HG03575 (cell line): ENCODE results near the gene DPP6.

Experiments used
- ATAC-seq: cut with Tn5 transposase; IDR thresholded peaks from one replicate; pipeline ENCODE4 v1.9.1; 2021; ENCODE audit not compliant: unreplicated experiment, insufficient number of reproducible peaks, low FRiP score; ENCODE audit errors: extremely low read depth

The DPP6 gene

GRCh38 chr7:154304740-154305700 is 252.8 kb downstream of the DPP6 start:
- ATAC-seq, result no peak

- ATAC-seq, result no peak
Measured at GRCh38 chr7:154306036-154306435, 253.8 kb downstream of the DPP6 start.

- no peak for ATAC-seq
Measured at GRCh38 chr7:154308928-154309327, 256.7 kb downstream of the DPP6 start.

GRCh38 chr7:154310114-154310513 is 257.9 kb downstream of the DPP6 start:
- no peak for ATAC-seq

GRCh38 chr7:154324196-154324595 is 272.0 kb downstream of the DPP6 start:
- no peak for ATAC-seq

GRCh38 chr7:154326421-154326820 is 274.2 kb downstream of the DPP6 start:
- no peak for ATAC-seq

GRCh38 chr7:154330318-154330717 is 278.1 kb downstream of the DPP6 start:
- no peak for ATAC-seq

GRCh38 chr7:154332811-154333580 is 280.8 kb downstream of the DPP6 start:
- no peak for ATAC-seq

GRCh38 chr7:154336295-154336694 is 284.1 kb downstream of the DPP6 start:
- ATAC-seq, result no peak

GRCh38 chr7:154338701-154339506 is 286.7 kb downstream of the DPP6 start:
- no peak for ATAC-seq

- ATAC-seq, result no peak
Measured at GRCh38 chr7:154342971-154343633, 290.9 kb downstream of the DPP6 start.

GRCh38 chr7:154343778-154344412 is 291.7 kb downstream of the DPP6 start:
- ATAC-seq, result no peak

- no peak for ATAC-seq
Measured at GRCh38 chr7:154345093-154345492, 292.9 kb downstream of the DPP6 start.

GRCh38 chr7:154347700-154348266 is 295.6 kb downstream of the DPP6 start:
- ATAC-seq, result no peak

- no peak for ATAC-seq
Measured at GRCh38 chr7:154350892-154351291, 298.7 kb downstream of the DPP6 start.

GRCh38 chr7:154353355-154353767 is 301.2 kb downstream of the DPP6 start:
- ATAC-seq, result no peak

- ATAC-seq, result no peak
Measured at GRCh38 chr7:154364170-154364569, 312.0 kb downstream of the DPP6 start.

GRCh38 chr7:154371424-154371823 is 319.2 kb downstream of the DPP6 start:
- ATAC-seq, result no peak
